Neuronal stem cell (in vitro differentiated cells): Measurements from ENCODE around the gene CD3D. TPM values are rescaled to one million over a fixed set of nuclear protein-coding genes. Genes with fewer than 3 reads are reported as not detected.

ENCODE experiments used
- DNase-seq: peaks from one replicate; pipeline ENCODE4 v3.0.0-alpha.2; 2013; ENCODE audit warnings: low spot score
- H2AFZ ChIP-seq: one replicate; pipeline ENCODE4 v1.6.1; 2013; ENCODE audit warnings: mild to moderate bottlenecking, low read length, inconsistent platforms
- H2AK5ac ChIP-seq: 2 replicates; pipeline ENCODE4 v1.6.1; 2013; ENCODE audit warnings: low read depth, mild to moderate bottlenecking, inconsistent platforms, low read length, moderate library complexity, mixed read lengths
- H2BK120ac ChIP-seq: 2 replicates; pipeline ENCODE4 v1.6.1; 2013; ENCODE audit warnings: low read depth, mild to moderate bottlenecking, inconsistent platforms, low read length, moderate library complexity, mixed read lengths
- H2BK12ac ChIP-seq: one replicate; pipeline ENCODE4 v1.6.1; 2013; ENCODE audit warnings: low read length, inconsistent platforms
- H2BK15ac ChIP-seq: 2 replicates; pipeline ENCODE4 v1.6.1; 2013; ENCODE audit warnings: mild to moderate bottlenecking, low read length, inconsistent platforms, mixed read lengths
- H2BK5ac ChIP-seq: one replicate; pipeline ENCODE4 v1.6.1; 2013; ENCODE audit warnings: inconsistent platforms, mild to moderate bottlenecking, low read length, moderate library complexity
- H3K14ac ChIP-seq: one replicate; pipeline ENCODE4 v1.6.1; 2013; ENCODE audit warnings: low read length, inconsistent platforms
- H3K18ac ChIP-seq: 2 replicates; pipeline ENCODE4 v1.6.1; 2013; ENCODE audit warnings: low read length, inconsistent platforms
- H3K23ac ChIP-seq: 2 replicates; pipeline ENCODE4 v1.6.1; 2013; ENCODE audit warnings: low read depth, mild to moderate bottlenecking, mixed read lengths, low read length, inconsistent platforms; ENCODE audit not compliant: poor library complexity
- H3K27ac ChIP-seq: replicated peaks from 3 replicates; pipeline ENCODE4 v1.5.1; 2013; ENCODE audit warnings: low read length, inconsistent platforms
- H3K27me3 ChIP-seq, 3 experiments: 2 replicates each; pipeline ENCODE4 v1.6.1; 2013; ENCODE audit warnings: low read length in 3 of 3, mild to moderate bottlenecking in 2 of 3, inconsistent platforms in 1 of 3, low read depth in 1 of 3, mixed read lengths in 1 of 3, moderate library complexity in 1 of 3; ENCODE audit not compliant: control insufficient read depth in 3 of 3, insufficient read depth in 3 of 3
- H3K36me3 ChIP-seq, 2 donors: replicated peaks in 1 of 2; 2 replicates each; pipeline ENCODE4 v1.6.1; 2013; ENCODE audit warnings: low read length in 2 of 2; ENCODE audit not compliant: control insufficient read depth in 2 of 2, insufficient read depth in 2 of 2
- H3K4ac ChIP-seq: 2 replicates; pipeline ENCODE4 v1.6.1; 2013; ENCODE audit warnings: inconsistent platforms, mild to moderate bottlenecking, low read length, moderate library complexity
- H3K4me1 ChIP-seq, 2 donors: 1 replicate in 1 of 2; 2 replicates in 1 of 2; pipeline ENCODE4 v1.6.1; 2013; ENCODE audit warnings: low read length in 2 of 2, low read depth in 1 of 2; ENCODE audit not compliant: control insufficient read depth in 2 of 2, insufficient read depth in 1 of 2
- H3K4me2 ChIP-seq: one replicate; pipeline ENCODE4 v1.6.1; 2013; ENCODE audit warnings: mild to moderate bottlenecking, low read length, inconsistent platforms; ENCODE audit not compliant: insufficient read depth, poor library complexity, severe bottlenecking
- H3K4me3 ChIP-seq, 2 donors: 2 replicates each; pipeline ENCODE4 v1.5.1; 2013; ENCODE audit warnings: low read length in 2 of 2, mild to moderate bottlenecking in 2 of 2, inconsistent platforms in 1 of 2, moderate library complexity in 1 of 2
- H3K79me1 ChIP-seq: one replicate; pipeline ENCODE4 v1.6.1; 2013; ENCODE audit warnings: low read depth, mild to moderate bottlenecking, inconsistent platforms, low read length, moderate library complexity
- H3K9ac ChIP-seq: one replicate; pipeline ENCODE4 v1.6.1; 2013; ENCODE audit warnings: mild to moderate bottlenecking, low read depth, low read length, inconsistent platforms; ENCODE audit not compliant: poor library complexity
- H3K9me3 ChIP-seq, 2 donors: replicated peaks in 1 of 2; 2 replicates each; pipeline versions ENCODE3 to v1.6.1; 2013; ENCODE audit warnings: low read length in 2 of 2, mild to moderate bottlenecking in 2 of 2, inconsistent platforms in 1 of 2, low read depth in 1 of 2, mixed read lengths in 1 of 2, moderate library complexity in 1 of 2; ENCODE audit not compliant: control insufficient read depth in 2 of 2, insufficient read depth in 1 of 2
- H4K8ac ChIP-seq: one replicate; pipeline ENCODE4 v1.6.1; 2013; ENCODE audit warnings: low read depth, mild to moderate bottlenecking, inconsistent platforms, low read length, moderate library complexity
- H4K91ac ChIP-seq: one replicate; pipeline ENCODE4 v1.6.1; 2013; ENCODE audit warnings: low read length, low read depth, mild to moderate bottlenecking, inconsistent platforms; ENCODE audit not compliant: poor library complexity
- WGBS, 2 donors: extraction: QIAGEN DNeasy Blood & Tissue Kit; methylation state at CpG; one replicate each; pipeline ENCODE4 v1.1.7; 2013; ENCODE audit warnings: missing lambda C conversion rate in 2 of 2, mixed read lengths in 1 of 2; ENCODE audit not compliant: insufficient read length in 2 of 2, insufficient replicate concordance in 1 of 2; ENCODE audit errors: extremely low coverage in 2 of 2; 5-methylcytosine and 5-hydroxymethylcytosine counted together
- small RNA-seq: library from polyadenylated mRNA; stranded (forward); fragments of <200 nt; extraction: miRNeasy Mini kit (QIAGEN cat#:217004); gene quantifications from one replicate; pipeline ENCODE3, GENCODE V24; 2013; ENCODE audit not compliant: insufficient read depth

Gene CD3D

GRCh38 chr11:118290923-118291322, 51.6 kb downstream of the CD3D start:
- no peak for DNase-seq

GRCh38 chr11:118289401-118289800, 53.1 kb downstream of the CD3D start:
- Histone ChIP-seq H2BK5ac (no peak overlapping the region), H3K18ac (no peak overlapping the region), H3K79me1 (no peaks in the 10 kb centered on the region), H2AFZ (no peak overlapping the region), H3K23ac (no peak overlapping the region), H2BK120ac (no peak overlapping the region), H3K4ac (no peak overlapping the region), H2BK12ac (no peak overlapping the region), H4K91ac (no peak overlapping the region), H2BK15ac (no peak overlapping the region), H3K4me2 (no peak overlapping the region), H2AK5ac (no peak overlapping the region), H3K4me1 (no peaks in the 10 kb centered on the region), H3K9me3 (no peaks in the 10 kb centered on the region), H3K4me3 (no peak overlapping the region), H3K9ac (no peak overlapping the region), H4K8ac (no peak overlapping the region), H3K27me3 (peaks cover 0 to 2% (median 2%) of the 10 kb centered on the region in 3 experiments), H3K27ac (no peak overlapping the region), H3K14ac (no peak overlapping the region), H3K36me3 (no peaks in the 10 kb centered on the region)
- no peak for DNase-seq

More at GRCh38 chr11:118290923-118291322, 51.6 kb downstream of the CD3D start:
- WGBS, 2 donors: no CpG with 5 or more reads among the region's 9 CpGs
- Histone ChIP-seq H3K79me1 (no peaks in the 10 kb centered on the region), H3K27ac (no peak overlapping the region), H2AK5ac (no peak overlapping the region), H2BK5ac (no peak overlapping the region), H3K4me3 (no peak overlapping the region), H3K9ac (no peak overlapping the region), H4K8ac (no peak overlapping the region), H2AFZ (no peak overlapping the region), H4K91ac (no peak overlapping the region), H2BK12ac (no peak overlapping the region), H3K14ac (no peak overlapping the region), H3K4me1 (no peaks in the 10 kb centered on the region), H3K9me3 (no peaks in the 10 kb centered on the region), H3K23ac (no peak overlapping the region), H3K4me2 (no peak overlapping the region), H3K4ac (no peak overlapping the region), H2BK15ac (no peak overlapping the region), H3K36me3 (no peaks in the 10 kb centered on the region), H3K18ac (no peak overlapping the region), H2BK120ac (no peak overlapping the region), H3K27me3 (peaks cover 0 to 2% (median 2%) of the 10 kb centered on the region in 3 experiments)

Small RNA genes within 50 kb of the gene (small RNA-seq; reads per million reads assigned to genes)
- not detected for gene AP001582.1
